H1 (cell line): ENCODE measurements around the gene ACSF3. TPM values are rescaled to one million over a fixed set of nuclear protein-coding genes. Genes with fewer than 3 reads are reported as not detected.

Experiments used
- CTCF ChIA-PET: fragments of 300-600 bp; sonication (Branson Sonifier 250); formaldehyde crosslinking; loops from one replicate; lab custom pipeline; 2021; ENCODE audit not compliant: partially characterized antibody; lab: Charles Lee
- POLR2A ChIA-PET: fragments of 300-600 bp; sonication (Branson Sonifier 250); formaldehyde crosslinking; loops from one replicate; lab custom pipeline; 2021; ENCODE audit warnings: inconsistent platforms; ENCODE audit not compliant: partially characterized antibody; lab: Charles Lee
- DNase-seq, 2 experiments: peaks; one replicate each; pipeline versions ENCODE4 v3.0.0 to v3.0.0-alpha.2; 2010 to 2022; ENCODE audit warnings: low spot score in 2 of 2, low read depth in 1 of 2, mixed read lengths in 1 of 2
- FAIRE-seq: peaks from 2 replicates; lab custom pipeline; 2011; peaks lifted over from hg19 to GRCh38; lab: Jason Lieb, UNC
- H2AFZ ChIP-seq: 2 replicates; pipeline ENCODE4 v1.8.1; 2012; ENCODE audit warnings: low read length, inconsistent platforms
- H2AK5ac ChIP-seq: 2 replicates; pipeline ENCODE4 v1.6.1; 2013; ENCODE audit warnings: low read depth, low read length
- H2BK120ac ChIP-seq: replicated peaks from 2 replicates; pipeline ENCODE3; 2013; ENCODE audit warnings: low read depth, low read length, inconsistent platforms
- H2BK12ac ChIP-seq: 2 replicates; pipeline ENCODE4 v1.6.1; 2013; ENCODE audit warnings: low read depth, low read length
- H2BK15ac ChIP-seq: 2 replicates; pipeline ENCODE4 v1.6.1; 2013; ENCODE audit warnings: low read length
- H2BK20ac ChIP-seq: 2 replicates; pipeline ENCODE4 v1.6.1; 2013; ENCODE audit warnings: low read length
- H2BK5ac ChIP-seq: 2 replicates; pipeline ENCODE4 v1.6.1; 2013; ENCODE audit warnings: low read depth, low read length
- H3K14ac ChIP-seq: 2 replicates; pipeline ENCODE4 v1.6.1; 2013; ENCODE audit warnings: inconsistent platforms; ENCODE audit not compliant: insufficient read length
- H3K18ac ChIP-seq: 2 replicates; pipeline ENCODE4 v1.6.1; 2013; ENCODE audit warnings: low read length; ENCODE audit errors: extremely low read depth
- H3K23ac ChIP-seq: 2 replicates; pipeline ENCODE4 v1.6.1; 2013; ENCODE audit warnings: inconsistent platforms; ENCODE audit not compliant: insufficient read length
- H3K23me2 ChIP-seq: 2 replicates; pipeline ENCODE4 v1.6.1; 2013; ENCODE audit warnings: low read depth, low read length
- H3K27ac ChIP-seq: 2 replicates; pipeline ENCODE4 v1.6.1; 2011; ENCODE audit warnings: low read depth, low read length, inconsistent platforms
- H3K27me3 ChIP-seq, 4 experiments: replicated peaks in 1 of 4; 1 replicate in 1 of 4; 2 replicates in 3 of 4; pipeline versions ENCODE4 v1.6.1 to v1.8.1; 2011 to 2013; ENCODE audit warnings: low read length in 3 of 4, mild to moderate bottlenecking in 3 of 4, inconsistent platforms in 2 of 4, mixed read lengths in 2 of 4, moderate library complexity in 1 of 4; ENCODE audit not compliant: control insufficient read depth in 3 of 4, insufficient read depth in 3 of 4; ENCODE audit errors: extremely low read depth in 1 of 4
- H3K36me3 ChIP-seq, 4 experiments: 2 replicates each; pipeline versions ENCODE4 v1.6.1 to v1.8.1; 2011 to 2013; ENCODE audit warnings: mild to moderate bottlenecking in 4 of 4, low read length in 3 of 4, moderate library complexity in 2 of 4, control low read depth in 1 of 4, inconsistent platforms in 1 of 4; ENCODE audit not compliant: insufficient read depth in 4 of 4, control insufficient read depth in 2 of 4
- H3K4ac ChIP-seq: replicated peaks from 2 replicates; pipeline ENCODE3; 2013; ENCODE audit warnings: low read length, low read depth, mixed read lengths, inconsistent platforms; ENCODE audit not compliant: insufficient read length
- H3K4me1 ChIP-seq, 4 experiments: replicated peaks in 1 of 4; 1 replicate in 1 of 4; 2 replicates in 3 of 4; pipeline versions ENCODE4 v1.6.1 to v1.8.1; 2011 to 2013; ENCODE audit warnings: low read length in 3 of 4, inconsistent platforms in 2 of 4, mixed read lengths in 1 of 4; ENCODE audit not compliant: insufficient read depth in 4 of 4, control insufficient read depth in 3 of 4
- H3K4me2 ChIP-seq, 2 experiments: 2 replicates each; pipeline versions ENCODE4 v1.6.1 to v1.8.1; 2011 to 2013; ENCODE audit warnings: low read depth in 2 of 2, low read length in 2 of 2, control low read depth in 1 of 2, inconsistent platforms in 1 of 2, mild to moderate bottlenecking in 1 of 2; ENCODE audit not compliant: insufficient read depth in 1 of 2
- H3K4me3 ChIP-seq, 4 experiments: fragments of 200-600, 300-600 bp in 1 of 4; sonication (generic), shearing (Covaris generic), sonication (Bioruptor Twin) in 1 of 4; 2 replicates each; pipeline versions ENCODE4 v1.5.1 to v1.8.1; 2011 to 2016; ENCODE audit warnings: low read length in 4 of 4, low read depth in 3 of 4, control low read depth in 2 of 4, inconsistent platforms in 2 of 4, mild to moderate bottlenecking in 2 of 4, mixed read lengths in 1 of 4, moderate library complexity in 1 of 4; ENCODE audit not compliant: insufficient read depth in 2 of 4; ENCODE audit errors: extremely low read depth in 1 of 4
- H3K56ac ChIP-seq: replicated peaks from 2 replicates; pipeline ENCODE3; 2013; ENCODE audit warnings: low read depth, mild to moderate bottlenecking, mixed read lengths, low read length, inconsistent platforms; ENCODE audit not compliant: insufficient read length
- H3K79me1 ChIP-seq: 2 replicates; pipeline ENCODE4 v1.6.1; 2013; ENCODE audit warnings: low read depth, low read length, control low read depth
- H3K79me2 ChIP-seq, 2 experiments: 2 replicates each; pipeline versions ENCODE4 v1.6.1 to v1.8.1; 2012 to 2013; ENCODE audit warnings: low read length in 2 of 2, mild to moderate bottlenecking in 2 of 2, inconsistent platforms in 1 of 2; ENCODE audit not compliant: insufficient read depth in 2 of 2, control insufficient read depth in 1 of 2
- H3K9ac ChIP-seq, 4 experiments: replicated peaks in 1 of 4; 1 replicate in 1 of 4; 2 replicates in 3 of 4; pipeline versions ENCODE4 v1.6.1 to v1.8.1; 2011 to 2013; ENCODE audit warnings: low read depth in 3 of 4, low read length in 3 of 4, control low read depth in 2 of 4, mild to moderate bottlenecking in 2 of 4, moderate library complexity in 2 of 4, inconsistent platforms in 1 of 4; ENCODE audit errors: extremely low read depth in 1 of 4
- H3K9me3 ChIP-seq, 2 experiments: 2 replicates each; pipeline versions ENCODE4 v1.6.1 to v1.8.1; 2012 to 2013; ENCODE audit warnings: mild to moderate bottlenecking in 2 of 2, moderate library complexity in 2 of 2, control low read depth in 1 of 2, inconsistent platforms in 1 of 2, low read depth in 1 of 2, low read length in 1 of 2, mixed read lengths in 1 of 2; ENCODE audit not compliant: insufficient read depth in 2 of 2
- H4K20me1 ChIP-seq, 2 experiments: replicated peaks in 1 of 2; 2 replicates each; pipeline versions ENCODE3 to v1.8.1; 2011 to 2013; ENCODE audit warnings: inconsistent platforms in 2 of 2, low read length in 2 of 2, mild to moderate bottlenecking in 1 of 2; ENCODE audit not compliant: insufficient read depth in 2 of 2, control insufficient read depth in 1 of 2
- H4K5ac ChIP-seq: 2 replicates; pipeline ENCODE4 v1.6.1; 2013; ENCODE audit warnings: low read length, low read depth, mixed read lengths, inconsistent platforms; ENCODE audit not compliant: insufficient read length
- H4K8ac ChIP-seq: 2 replicates; pipeline ENCODE4 v1.8.0; 2013; ENCODE audit warnings: mild to moderate bottlenecking, moderate library complexity, low read length, inconsistent platforms; ENCODE audit not compliant: insufficient read depth; ENCODE audit errors: extremely low read depth
- H4K91ac ChIP-seq: replicated peaks from 2 replicates; pipeline ENCODE3; 2013; ENCODE audit warnings: low read length, mixed read lengths, inconsistent platforms; ENCODE audit not compliant: insufficient read length
- ATF2 ChIP-seq: IDR thresholded peaks from 2 replicates; pipeline ENCODE4 v1.6.1; 2012; ENCODE audit warnings: low read length, inconsistent platforms
- E2F6 ChIP-seq: IDR thresholded peaks from 2 replicates; pipeline ENCODE4 v1.6.1; 2012; ENCODE audit warnings: inconsistent platforms
- EGR1 ChIP-seq: IDR thresholded peaks from 2 replicates; pipeline ENCODE4 v1.6.1; 2011; ENCODE audit warnings: low read depth, low read length, borderline replicate concordance
- MAX ChIP-seq: IDR thresholded peaks from 2 replicates; pipeline ENCODE4 v1.6.1; 2012; ENCODE audit warnings: inconsistent platforms
- RXRA ChIP-seq: IDR thresholded peaks from 2 replicates; pipeline ENCODE4 v1.6.1; 2011; ENCODE audit warnings: low read depth, mild to moderate bottlenecking, low read length, moderate library complexity; ENCODE audit not compliant: insufficient read depth
- SIX5 ChIP-seq: IDR thresholded peaks from 2 replicates; pipeline ENCODE4 v1.6.1; 2011; ENCODE audit warnings: mild to moderate bottlenecking, low read depth, low read length
- SP1 ChIP-seq: IDR thresholded peaks from 2 replicates; pipeline ENCODE4 v1.6.1; 2011; ENCODE audit warnings: low read depth, low read length
- SP2 ChIP-seq: IDR thresholded peaks from 2 replicates; pipeline ENCODE4 v1.6.1; 2012; ENCODE audit warnings: mild to moderate bottlenecking, low read length, inconsistent platforms
- TAF7 ChIP-seq: optimal IDR thresholded peaks from 2 replicates; pipeline ENCODE3; 2011; ENCODE audit warnings: low read depth, mild to moderate bottlenecking, inconsistent platforms, low read length, moderate library complexity, borderline replicate concordance
- TBP ChIP-seq: IDR thresholded peaks from 2 replicates; pipeline ENCODE4 v1.6.1; 2011; ENCODE audit warnings: low read depth, low read length, improper control_type of control experiment
- USF2 ChIP-seq: IDR thresholded peaks from 2 replicates; pipeline ENCODE4 v1.6.1; 2011; ENCODE audit warnings: low read length, improper control_type of control experiment
- WGBS, 2 experiments: shearing (Covaris generic) in 1 of 2; methylation state at CpG; one replicate each; pipeline versions ENCODE4 v1.1.6 to v1.1.7; 2013 to 2015; ENCODE audit warnings: low lambda C conversion rate in 2 of 2, mixed read lengths in 2 of 2, inconsistent platforms in 1 of 2, low coverage in 1 of 2, missing lambda C conversion rate in 1 of 2; ENCODE audit not compliant: insufficient replicate concordance in 2 of 2, insufficient coverage in 1 of 2, insufficient read length in 1 of 2; ENCODE audit errors: extremely low coverage in 1 of 2, missing lambda C conversion rate in 1 of 2; 5-methylcytosine and 5-hydroxymethylcytosine counted together
- polyA plus RNA-seq, 7 experiments: library from polyadenylated mRNA; depleted of rRNA in 3 of 7; stranded (reverse) in 5 of 7; unstranded in 2 of 7; fragments of >200 nt in 5 of 7; fragments of 200-250 nt in 2 of 7; gene quantifications; 1 replicate in 5 of 7; 2 replicates in 1 of 7; 4 replicates in 1 of 7; pipeline versions ENCODE4 v1.2.1 to v1.2.3, GENCODE V29; 2011 to 2013; ENCODE audit warnings: missing spikeins in 2 of 7, mixed read lengths in 2 of 7
- total RNA-seq: library from RNA; stranded (reverse); fragmentation: NEBNext Ultra II Directional; extraction: Animal tissue kit (Norgen Biotek cat#: 25700); gene quantifications from 2 replicates; pipeline ENCODE4 v1.2.1, GENCODE V29; 2021

Gene ACSF3
- total and polyA plus RNA-seq, 2 of the 8 experiments (the other 6 are each of a cell fraction or from before 2014, with no cell fraction given), result 15.6 to 22.9 TPM

GRCh38 chr16:89081556-89081955 lies 12.1 kb upstream of the ACSF3 start:
- ChIA-PET POLR2A (no interaction called here), CTCF (interaction anchor here (1.0 kb wide), 1 partner anchor 16 kb away, joined by 3 read pairs; no protein-coding TSS in a partner anchor)
- H2BK20ac ChIP-seq, result no peak overlapping the region
- H3K4me1 ChIP-seq, result no peaks in the 10 kb centered on the region
- H4K8ac ChIP-seq, result no peak overlapping the region
- no peak overlapping the region for H3K9ac ChIP-seq
- no peak overlapping the region for H3K56ac ChIP-seq
- H2BK120ac ChIP-seq, result no peak overlapping the region
- no peak overlapping the region for H3K23ac ChIP-seq
- no peak overlapping the region for H2AK5ac ChIP-seq
- no peak overlapping the region for H2BK5ac ChIP-seq
- no peak overlapping the region for H3K4ac ChIP-seq
- H3K27ac ChIP-seq, result no peak overlapping the region
- H3K9me3 ChIP-seq, result peaks cover 2 to 7% of the 10 kb centered on the region in 2 experiments
- H2BK12ac ChIP-seq, result no peak overlapping the region
- H3K18ac ChIP-seq, result no peak overlapping the region
- H4K5ac ChIP-seq, result no peak overlapping the region
- H4K20me1 ChIP-seq, result no peaks in the 10 kb centered on the region
- no peak overlapping the region for H2AFZ ChIP-seq
- H3K4me3 ChIP-seq, result no peak overlapping the region
- H3K79me2 ChIP-seq, result no peaks in the 10 kb centered on the region
- DNase-seq, result no peak
- no peaks in the 10 kb centered on the region for H3K79me1 ChIP-seq
- no peaks in the 10 kb centered on the region for H3K23me2 ChIP-seq
- no peak overlapping the region for H4K91ac ChIP-seq
- no peaks in the 10 kb centered on the region for H3K36me3 ChIP-seq
- no peak overlapping the region for H3K14ac ChIP-seq
- no peak overlapping the region for H3K4me2 ChIP-seq
- FAIRE-seq, result no peak
- no peak overlapping the region for H2BK15ac ChIP-seq
- 97% methylated on average over 13 of the region's 13 CpGs; no CpG with 5 or more reads in 1 of the 2 experiments for WGBS, 2 experiments
- no peaks in the 10 kb centered on the region for H3K27me3 ChIP-seq
- TF ChIP-seq E2F6 (no peak), EGR1 (no peak), SIX5 (no peak), SP2 (no peak), ATF2 (no peak), USF2 (no peak), MAX (no peak), TAF7 (no peak), RXRA (no peak), TBP (no peak), SP1 (no peak)
